Peyer's patch (tissue), 4 donors: ENCODE measurements around the gene PTGR2. TPM values are rescaled to one million over a fixed set of nuclear protein-coding genes. Genes with fewer than 3 reads are reported as not detected.
"Not testable (repeated sequence)": the region's sequence is repeated elsewhere in the genome, so short reads cannot be mapped to it uniquely, and the experiment has no call there.

Experiments
- DNase-seq, 3 donors: peaks; one replicate each; pipeline ENCODE4 v3.0.0-alpha.2; 2017 to 2019
- H3K27ac ChIP-seq, 4 donors: fragments of 200-600 bp; sonication (generic); one replicate each; pipeline ENCODE4 v1.5.1; 2016 to 2019
- H3K27me3 ChIP-seq, 2 donors: fragments of 200-600 bp; sonication (generic); one replicate each; pipeline ENCODE4 v1.5.1; 2019
- H3K36me3 ChIP-seq, 3 donors: fragments of 200-600 bp; sonication (generic); one replicate each; pipeline ENCODE4 v1.5.1; 2016 to 2019
- H3K4me1 ChIP-seq, 4 donors: fragments of 200-600 bp; sonication (generic); one replicate each; pipeline ENCODE4 v1.5.1; 2016 to 2019
- H3K4me3 ChIP-seq, 4 donors: fragments of 200-600 bp; sonication (generic); 1 replicate in 3 of 4; 2 replicates in 1 of 4; pipeline ENCODE4 v1.5.1; 2016 to 2019; ENCODE audit warnings: mild to moderate bottlenecking in 1 of 4
- H3K9me3 ChIP-seq, 4 donors: fragments of 200-600 bp; sonication (generic); one replicate each; pipeline ENCODE4 v1.5.1; 2016 to 2019; ENCODE audit warnings: mild to moderate bottlenecking in 1 of 4
- POLR2A ChIP-seq, 2 donors: fragments of 450-650 bp; IDR thresholded peaks; one replicate each; pipeline ENCODE4 v1.5.1; 2017; ENCODE audit warnings: antibody characterized with exemption in 2 of 2, mild to moderate bottlenecking in 2 of 2, moderate library complexity in 2 of 2
- small RNA-seq, 2 donors: library from RNA; depleted of rRNA; stranded (forward); fragments of <200 nt; gene quantifications; one replicate each; pipeline ENCODE3, GENCODE V24; 2016
- total RNA-seq, 4 donors: library from RNA; depleted of rRNA; stranded (reverse); fragments of >200 nt; gene quantifications; one replicate each; pipeline ENCODE4 v1.1.0, GENCODE V29; 2016
- TF ChIP-seq, protein P1 (sequence below), 6 experiments: fragments of 450-650 bp in 4 of 6; fragments of 200-600 bp in 2 of 6; sonication (generic) in 1 of 6; IDR thresholded peaks; one replicate each; pipeline ENCODE4 v1.5.1; 2017 to 2019; ENCODE audit warnings: antibody characterized with exemption in 6 of 6, mild to moderate bottlenecking in 3 of 6, moderate library complexity in 1 of 6

PTGR2 gene
- total RNA-seq, 4 donors from 2014 or later, result 11.1 to 19.0 (median 12.9) TPM

DNA sequence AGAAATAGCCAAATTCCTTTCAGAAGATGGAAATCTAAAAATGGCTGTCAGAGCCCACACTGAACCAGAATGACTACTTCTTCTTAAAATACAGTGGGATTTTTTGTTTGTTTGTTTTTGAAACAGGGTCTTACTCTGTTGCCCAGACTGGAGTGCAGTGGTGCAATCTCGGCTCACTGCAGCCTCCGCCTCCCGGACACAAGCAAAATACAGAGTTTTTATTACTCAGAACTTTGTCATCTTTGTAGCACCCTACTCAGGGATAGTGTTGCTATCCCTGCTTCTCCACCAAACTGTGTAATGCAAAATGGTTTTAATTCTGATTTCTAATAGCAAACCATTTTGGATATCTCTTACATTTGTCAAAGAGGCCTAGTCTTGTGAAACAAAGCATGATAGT lies 51.4 kb downstream of the PTGR2 start:
- no peak for TF ChIP-seq POLR2A (IDR thresholded peaks at IDR 0.05)
- TF ChIP-seq, protein P1, sequence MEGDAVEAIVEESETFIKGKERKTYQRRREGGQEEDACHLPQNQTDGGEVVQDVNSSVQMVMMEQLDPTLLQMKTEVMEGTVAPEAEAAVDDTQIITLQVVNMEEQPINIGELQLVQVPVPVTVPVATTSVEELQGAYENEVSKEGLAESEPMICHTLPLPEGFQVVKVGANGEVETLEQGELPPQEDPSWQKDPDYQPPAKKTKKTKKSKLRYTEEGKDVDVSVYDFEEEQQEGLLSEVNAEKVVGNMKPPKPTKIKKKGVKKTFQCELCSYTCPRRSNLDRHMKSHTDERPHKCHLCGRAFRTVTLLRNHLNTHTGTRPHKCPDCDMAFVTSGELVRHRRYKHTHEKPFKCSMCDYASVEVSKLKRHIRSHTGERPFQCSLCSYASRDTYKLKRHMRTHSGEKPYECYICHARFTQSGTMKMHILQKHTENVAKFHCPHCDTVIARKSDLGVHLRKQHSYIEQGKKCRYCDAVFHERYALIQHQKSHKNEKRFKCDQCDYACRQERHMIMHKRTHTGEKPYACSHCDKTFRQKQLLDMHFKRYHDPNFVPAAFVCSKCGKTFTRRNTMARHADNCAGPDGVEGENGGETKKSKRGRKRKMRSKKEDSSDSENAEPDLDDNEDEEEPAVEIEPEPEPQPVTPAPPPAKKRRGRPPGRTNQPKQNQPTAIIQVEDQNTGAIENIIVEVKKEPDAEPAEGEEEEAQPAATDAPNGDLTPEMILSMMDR (IDR thresholded peaks at IDR 0.05), result no peak
- peaks cover 0 to 86% (median 0%) of the 10 kb centered on the region in 3 donors for H3K36me3 ChIP-seq

DNA sequence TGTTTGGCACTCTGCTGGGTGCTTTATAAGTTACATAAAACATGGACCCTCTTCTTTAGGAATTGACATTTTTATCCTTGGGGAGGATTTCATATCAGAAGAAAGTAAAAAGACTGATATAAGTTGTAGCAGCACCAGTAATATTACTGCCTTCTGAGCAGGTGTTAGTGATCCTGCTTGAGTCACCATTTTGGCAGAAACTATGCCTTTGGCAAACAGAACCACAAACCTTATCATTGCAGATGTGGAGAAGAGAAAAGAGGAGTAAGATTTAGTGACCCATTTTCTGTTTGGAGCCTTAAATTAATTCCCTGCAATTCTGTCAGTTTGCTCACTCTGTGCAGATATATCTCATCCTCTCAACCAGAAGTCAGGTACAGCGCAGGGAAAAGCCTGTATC lies 58.0 kb downstream of the PTGR2 start:
- H3K9me3 ChIP-seq, result peaks cover 0 to 6% (median 0%) of the 10 kb centered on the region in 4 donors
- no peak for DNase-seq
- H3K4me1 ChIP-seq, result no peaks in the 10 kb centered on the region
- no peak for TF ChIP-seq POLR2A (IDR thresholded peaks at IDR 0.05)
- TF ChIP-seq, protein P1 (IDR thresholded peaks at IDR 0.05), result no peak
- H3K27me3 ChIP-seq, result no peaks in the 10 kb centered on the region
- no peak overlapping the region for H3K27ac ChIP-seq
- H3K36me3 ChIP-seq, result peaks cover 0 to 91% (median 4%) of the 10 kb centered on the region in 3 donors
- H3K4me3 ChIP-seq, result no peak overlapping the region

More for the DNA sequence above, 51.4 kb downstream of the PTGR2 start:
- no peak for DNase-seq
- H3K4me3 ChIP-seq, result no peak overlapping the region
- no peak overlapping the region for H3K27ac ChIP-seq
- no peaks in the 10 kb centered on the region for H3K9me3 ChIP-seq
- no peaks in the 10 kb centered on the region for H3K27me3 ChIP-seq
- no peaks in the 10 kb centered on the region for H3K4me1 ChIP-seq

DNA sequence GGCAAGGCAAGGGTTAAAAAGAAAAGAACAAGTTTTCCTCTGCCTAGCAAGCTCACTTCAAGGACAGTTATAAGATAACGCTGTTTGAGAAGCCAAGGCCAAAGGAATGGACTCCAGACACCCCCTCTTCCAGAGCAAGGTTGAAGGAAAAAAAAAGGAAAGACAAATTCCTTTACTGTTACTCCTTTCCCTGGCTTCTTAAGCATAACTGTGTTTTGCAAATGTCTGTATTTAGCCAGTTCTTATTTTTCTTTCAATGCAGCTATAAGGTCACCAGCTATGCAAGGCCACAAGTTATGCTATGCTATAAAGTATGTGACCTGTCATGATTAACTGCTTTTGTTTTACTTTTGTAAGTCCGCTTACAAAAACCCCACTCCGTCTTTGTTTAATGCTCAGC lies 61.6 kb downstream of the PTGR2 start:
- H3K36me3 ChIP-seq, result peaks cover 0 to 89% (median 4%) of the 10 kb centered on the region in 3 donors
- H3K9me3 ChIP-seq, result peaks cover 0 to 6% (median 0%) of the 10 kb centered on the region in 4 donors
- TF ChIP-seq POLR2A (IDR thresholded peaks at IDR 0.05), result no peak
- TF ChIP-seq, protein P1 (IDR thresholded peaks at IDR 0.05), result no peak
- H3K27me3 ChIP-seq, result no peaks in the 10 kb centered on the region
- no peak overlapping the region for H3K27ac ChIP-seq
- H3K4me1 ChIP-seq, result no peaks in the 10 kb centered on the region
- no peak overlapping the region for H3K4me3 ChIP-seq
- no peak for DNase-seq

DNA sequence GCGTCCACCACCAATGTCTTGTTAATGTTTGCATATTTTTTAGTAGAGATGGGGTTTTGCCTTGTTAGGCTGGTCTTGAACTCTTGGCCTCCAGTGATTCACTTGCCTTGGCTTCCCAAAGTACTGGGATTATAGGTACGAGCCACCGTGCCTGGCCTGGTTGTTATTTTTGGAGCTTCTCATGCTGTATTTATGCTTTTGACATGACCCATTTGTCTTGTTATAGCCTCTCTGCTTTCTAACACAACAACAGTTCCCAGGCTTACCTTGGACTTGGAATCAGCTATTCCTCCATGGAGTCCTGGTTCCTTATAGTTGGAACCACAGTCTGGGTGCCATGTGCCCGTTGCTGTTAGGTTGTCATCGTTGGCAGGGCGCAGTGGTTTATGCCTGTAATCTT lies 64.7 kb downstream of the PTGR2 start:
- Histone ChIP-seq H3K36me3 (peaks cover 0 to 81% (median 0%) of the 10 kb centered on the region in 3 donors), H3K4me3 (no peak overlapping the region), H3K9me3 (peaks cover 0 to 6% (median 0%) of the 10 kb centered on the region in 4 donors), H3K27ac (no peak overlapping the region), H3K27me3 (no peaks in the 10 kb centered on the region), H3K4me1 (no peaks in the 10 kb centered on the region)
- no peak for DNase-seq
- TF ChIP-seq, protein P1 (IDR thresholded peaks at IDR 0.05), result no peak
- no peak for TF ChIP-seq POLR2A (IDR thresholded peaks at IDR 0.05)

DNA sequence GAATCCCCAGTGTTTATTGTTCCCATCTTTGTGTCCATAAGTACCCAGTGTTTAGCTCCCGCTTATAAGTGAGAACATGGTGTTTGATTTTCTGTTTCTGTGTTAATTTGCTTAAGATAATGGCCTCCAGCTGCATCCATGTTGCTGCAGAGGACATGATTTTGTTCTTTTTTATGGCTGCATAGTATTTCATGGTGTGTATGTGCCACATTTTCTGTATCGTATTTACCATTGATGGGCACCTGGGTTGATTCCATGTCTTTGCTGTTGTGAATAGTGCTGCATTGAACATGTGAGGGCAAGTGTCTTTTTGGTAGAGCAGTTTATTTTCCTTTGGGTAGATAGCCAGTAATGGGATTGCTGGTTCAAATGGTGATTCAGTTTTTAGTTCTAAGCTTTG lies 67.8 kb downstream of the PTGR2 start:
- not testable (repeated sequence) for H3K4me1 ChIP-seq, H3K27me3 ChIP-seq, H3K27ac ChIP-seq, DNase-seq, H3K4me3 ChIP-seq, H3K9me3 ChIP-seq
- H3K36me3 ChIP-seq, result peaks cover 3 to 85% (median 3%) of the 10 kb centered on the region in 3 donors

DNA sequence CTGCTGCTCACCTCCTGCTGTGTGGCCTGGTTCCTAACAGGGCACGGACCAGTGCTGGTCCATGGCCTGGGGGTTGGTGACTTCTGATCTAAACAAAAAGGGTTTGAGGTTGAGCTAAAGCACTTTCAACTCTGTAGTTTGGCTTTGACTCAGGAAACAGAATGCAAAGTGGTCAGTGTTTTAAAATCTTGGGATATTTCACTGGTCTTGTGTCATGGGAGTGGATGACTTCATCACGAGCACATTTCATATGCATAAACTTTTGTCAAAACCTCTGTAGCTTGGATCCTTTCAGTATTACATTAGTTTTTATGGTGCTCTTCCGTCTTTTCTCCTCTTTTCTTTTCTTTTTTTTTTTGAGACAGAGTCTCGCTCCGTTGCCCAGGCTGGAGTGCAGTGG lies 72.7 kb downstream of the PTGR2 start:
- no peak overlapping the region for H3K4me3 ChIP-seq
- no peaks in the 10 kb centered on the region for H3K27me3 ChIP-seq
- DNase-seq, result no peak
- no peaks in the 10 kb centered on the region for H3K4me1 ChIP-seq
- TF ChIP-seq, protein P1 (IDR thresholded peaks at IDR 0.05), result no peak
- no peak for TF ChIP-seq POLR2A (IDR thresholded peaks at IDR 0.05)
- H3K36me3 ChIP-seq, result peaks cover 3 to 91% (median 3%) of the 10 kb centered on the region in 3 donors
- H3K9me3 ChIP-seq, result no peaks in the 10 kb centered on the region
- H3K27ac ChIP-seq, result no peak overlapping the region

Small RNAs within 50 kb of the gene (small RNA-seq; reads per million reads assigned to genes)
- gene AC005520.4, result 0 reads per million in 2 donors
- 0 reads per million in 2 donors for gene RF00019

Other genes with a start within 250 kb of the PTGR2 start
- not detected for gene ACOT6, start 239.3 kb upstream of the PTGR2 start, total RNA-seq
- gene DNAL1, start 206.8 kb upstream of the PTGR2 start, total RNA-seq, result 1 to 10 TPM; 1.7 to 7.6 (median 4.6) TPM
- gene PNMA1, start 137.4 kb upstream of the PTGR2 start, total RNA-seq, result 10 to 100 TPM in 1 of 4 donors, 1 to 10 TPM in 3; 4.4 to 11.6 (median 7.0) TPM
- 10 to 100 TPM; 44.6 to 71.2 (median 61.0) TPM for gene ZNF410, start 35.0 kb downstream of the PTGR2 start, total RNA-seq
- 10 to 100 TPM in 1 of 4 donors, 1 to 10 TPM in 3; 1.7 to 12.9 (median 8.3) TPM for gene FAM161B, start 98.3 kb downstream of the PTGR2 start, total RNA-seq
- gene COQ6, start 98.5 kb downstream of the PTGR2 start, total RNA-seq, result 10 to 100 TPM; 42.0 to 72.6 (median 55.0) TPM
- gene ENTPD5, start 167.5 kb downstream of the PTGR2 start, total RNA-seq, result 100 to 1,000 TPM in 3 of 4 donors, 10 to 100 TPM in 1; 28.9 to 300 (median 148) TPM
- 1 to 10 TPM in 3 of 4 donors, under 1 TPM in 1; 0.53 to 5.3 (median 3.0) TPM for gene BBOF1, start 167.5 kb downstream of the PTGR2 start, total RNA-seq
- 10 to 100 TPM in 3 of 4 donors, 1 to 10 TPM in 1; 9.1 to 67.8 (median 50.4) TPM for gene ALDH6A1, start 232.6 kb downstream of the PTGR2 start, total RNA-seq
- 10 to 100 TPM in 3 of 4 donors, 1 to 10 TPM in 1; 9.2 to 24.2 (median 14.8) TPM for gene LIN52, start 233.1 kb downstream of the PTGR2 start, total RNA-seq